Measurements from ENCODE around the gene NELL1. TPM values are rescaled to one million over a fixed set of nuclear protein-coding genes. Genes with fewer than 3 reads are reported as not detected.

Gene NELL1
- total and polyA plus RNA-seq, 4 donors: 0.05 to 0.31 (median 0.12) TPM; not detected in 1

- Histone ChIP-seq H3K36me3 (ENCODE audit: control insufficient read depth in 4 of 4, insufficient read depth in 4 of 4, low read length in 4 of 4) (no peaks in the 10 kb centered on the region), H3K9ac (ENCODE audit: insufficient read depth in 1 of 2, low read length in 2 of 2) (no peak overlapping the region), H3K4me1 (ENCODE audit: control insufficient read depth in 5 of 5, insufficient read depth in 5 of 5, low read length in 5 of 5) (no peaks in the 10 kb centered on the region), H3K9me3 (ENCODE audit: control insufficient read depth in 4 of 4, insufficient read depth in 3 of 4, low read length in 3 of 4) (peaks cover 0 to 5% (median 0%) of the 10 kb centered on the region in 4 donors), H3K4me3 (no peak overlapping the region), H3K27me3 (ENCODE audit: control insufficient read depth in 3 of 3, insufficient read depth in 3 of 3, low read length in 2 of 3) (no peaks in the 10 kb centered on the region), H3K27ac (ENCODE audit: low read depth in 1 of 2, low read length in 1 of 2) (no peak overlapping the region)
- ATAC-seq (ENCODE audit: insufficient read depth, low FRiP score): no peak
- WGBS, 2 donors: 80 to 84% methylated on average over 2 of the region's 2 CpGs
- TF ChIP-seq CTCF (IDR thresholded peaks at IDR 0.05; ENCODE audit: control extremely low read depth, extremely low read depth): no peak
- no peak for DNase-seq
These were observed 217.8 kb downstream of the NELL1 start for GRCh38 chr11:20887137-20887536.

- H3K27ac ChIP-seq (ENCODE audit: low read depth in 1 of 2, low read length in 1 of 2): no peak overlapping the region
- no peaks in the 10 kb centered on the region for H3K9me3 ChIP-seq (ENCODE audit: control insufficient read depth in 4 of 4, insufficient read depth in 3 of 4, low read length in 3 of 4)
- TF ChIP-seq CTCF (IDR thresholded peaks at IDR 0.05; ENCODE audit: control extremely low read depth, extremely low read depth): no peak
- H3K4me1 ChIP-seq (ENCODE audit: control insufficient read depth in 5 of 5, insufficient read depth in 5 of 5, low read length in 5 of 5): no peaks in the 10 kb centered on the region
- no peaks in the 10 kb centered on the region for H3K27me3 ChIP-seq (ENCODE audit: control insufficient read depth in 3 of 3, insufficient read depth in 3 of 3, low read length in 2 of 3)
- H3K36me3 ChIP-seq (ENCODE audit: control insufficient read depth in 4 of 4, insufficient read depth in 4 of 4, low read length in 4 of 4): no peaks in the 10 kb centered on the region
- ATAC-seq (ENCODE audit: insufficient read depth, low FRiP score) (no peak), DNase-seq (no peak)
- H3K4me3 ChIP-seq: no peak overlapping the region
- no peak overlapping the region for H3K9ac ChIP-seq (ENCODE audit: insufficient read depth in 1 of 2, low read length in 2 of 2)
These were observed 224.9 kb downstream of the NELL1 start for GRCh38 chr11:20894296-20894695.

GRCh38 chr11:20909995-20910726, 240.8 kb downstream of the NELL1 start:
- no peaks in the 10 kb centered on the region for H3K9me3 ChIP-seq (ENCODE audit: control insufficient read depth in 4 of 4, insufficient read depth in 3 of 4, low read length in 3 of 4)
- no peaks in the 10 kb centered on the region for H3K36me3 ChIP-seq (ENCODE audit: control insufficient read depth in 4 of 4, insufficient read depth in 4 of 4, low read length in 4 of 4)
- no peak for TF ChIP-seq CTCF (IDR thresholded peaks at IDR 0.05; ENCODE audit: control extremely low read depth, extremely low read depth)
- no peak overlapping the region for H3K9ac ChIP-seq (ENCODE audit: insufficient read depth in 1 of 2, low read length in 2 of 2)
- H3K27me3 ChIP-seq (ENCODE audit: control insufficient read depth in 3 of 3, insufficient read depth in 3 of 3, low read length in 2 of 3): no peaks in the 10 kb centered on the region
- H3K27ac ChIP-seq (ENCODE audit: low read depth in 1 of 2, low read length in 1 of 2): no peak overlapping the region
- WGBS, 2 donors: 87 to 88% methylated on average over 7 of the region's 7 CpGs
- DNase-seq (no peak), ATAC-seq (ENCODE audit: insufficient read depth, low FRiP score) (no peak)
- H3K4me3 ChIP-seq: no peak overlapping the region
- H3K4me1 ChIP-seq (ENCODE audit: control insufficient read depth in 5 of 5, insufficient read depth in 5 of 5, low read length in 5 of 5): no peaks in the 10 kb centered on the region

GRCh38 chr11:20910733-20911132, 241.3 kb downstream of the NELL1 start:
- Histone ChIP-seq H3K9me3 (ENCODE audit: control insufficient read depth in 4 of 4, insufficient read depth in 3 of 4, low read length in 3 of 4) (no peaks in the 10 kb centered on the region), H3K4me1 (ENCODE audit: control insufficient read depth in 5 of 5, insufficient read depth in 5 of 5, low read length in 5 of 5) (no peaks in the 10 kb centered on the region), H3K36me3 (ENCODE audit: control insufficient read depth in 4 of 4, insufficient read depth in 4 of 4, low read length in 4 of 4) (no peaks in the 10 kb centered on the region), H3K9ac (ENCODE audit: insufficient read depth in 1 of 2, low read length in 2 of 2) (no peak overlapping the region), H3K27ac (ENCODE audit: low read depth in 1 of 2, low read length in 1 of 2) (no peak overlapping the region), H3K4me3 (no peak overlapping the region), H3K27me3 (ENCODE audit: control insufficient read depth in 3 of 3, insufficient read depth in 3 of 3, low read length in 2 of 3) (no peaks in the 10 kb centered on the region)
- TF ChIP-seq CTCF (IDR thresholded peaks at IDR 0.05; ENCODE audit: control extremely low read depth, extremely low read depth): no peak
- ATAC-seq (ENCODE audit: insufficient read depth, low FRiP score): no peak
- DNase-seq: no peak
